C4-2B (cell line): ENCODE results near the gene CHCHD3.

Source experiments
- H3K27ac ChIP-seq: fragments of 450-650 bp; 2 replicates; pipeline ENCODE4 v1.5.1; 2017
- CTCF ChIP-seq: fragments of 450-650 bp; conservative IDR thresholded peaks from 2 replicates; pipeline ENCODE4 v1.5.1; 2017; ENCODE audit warnings: mild to moderate bottlenecking
- ZFX ChIP-seq: fragments of 450-650 bp; IDR thresholded peaks from 2 replicates; pipeline ENCODE4 v1.6.1; 2017

The CHCHD3 gene

GRCh38 chr7:132776048-132776620, 305.8 kb downstream of the CHCHD3 start:
- no peak for TF ChIP-seq ZFX
- H3K27ac ChIP-seq, result no peak overlapping the region

- no peak for TF ChIP-seq ZFX
- no peak for TF ChIP-seq CTCF
- H3K27ac ChIP-seq, result no peak overlapping the region
Measured at GRCh38 chr7:132773527-132773956, 308.3 kb downstream of the CHCHD3 start.

GRCh38 chr7:132771301-132771730, 310.6 kb downstream of the CHCHD3 start:
- H3K27ac ChIP-seq, result no peak overlapping the region
- TF ChIP-seq ZFX (no peak; the same call in 1 of the 2 replicates), CTCF (no peak)

- no peak for TF ChIP-seq ZFX
- no peak overlapping the region for H3K27ac ChIP-seq
Measured at GRCh38 chr7:132770055-132770454, 311.8 kb downstream of the CHCHD3 start.

- no peak overlapping the region for H3K27ac ChIP-seq
- TF ChIP-seq ZFX, result no peak
- TF ChIP-seq CTCF, result no peak
Measured at GRCh38 chr7:132769280-132769679, 312.6 kb downstream of the CHCHD3 start.

- TF ChIP-seq CTCF, result no peak
- TF ChIP-seq ZFX, result no peak
- no peak overlapping the region for H3K27ac ChIP-seq
Measured at GRCh38 chr7:132768099-132768498, 313.8 kb downstream of the CHCHD3 start.

- no peak overlapping the region for H3K27ac ChIP-seq
- no peak for TF ChIP-seq CTCF
- no peak for TF ChIP-seq ZFX
Measured at GRCh38 chr7:132767378-132767777, 314.5 kb downstream of the CHCHD3 start.

- H3K27ac ChIP-seq, result no peak overlapping the region
- TF ChIP-seq ZFX (no peak), CTCF (no peak)
Measured at GRCh38 chr7:132766660-132767059, 315.2 kb downstream of the CHCHD3 start.
